Right cardiac atrium (tissue), 5 donors: Measurements from ENCODE around the gene ANAPC5. TPM values are rescaled to one million over a fixed set of nuclear protein-coding genes. Genes with fewer than 3 reads are reported as not detected.

Experiments used
- ATAC-seq, 2 donors: fragments of 200-7000 bp; cut with Tn5 transposase; one replicate each; pipeline versions ENCODE4 v1.8.0 to v1.9.1; 2020; ENCODE audit warnings: moderate library complexity in 2 of 2, mild to moderate bottlenecking in 1 of 2
- DNase-seq, 3 donors: peaks; one replicate each; pipeline ENCODE4 v3.0.0-alpha.2; 2020
- H3K27ac ChIP-seq: one replicate; pipeline ENCODE4 v1.5.1; 2013; ENCODE audit warnings: mild to moderate bottlenecking, low read length, control low read depth, moderate library complexity
- H3K27me3 ChIP-seq: one replicate; pipeline ENCODE4 v1.6.1; 2013; ENCODE audit not compliant: control insufficient read depth, insufficient read depth
- H3K4me1 ChIP-seq: one replicate; pipeline ENCODE4 v1.6.1; 2013; ENCODE audit warnings: low read length; ENCODE audit not compliant: control insufficient read depth, insufficient read depth
- H3K4me3 ChIP-seq: one replicate; pipeline ENCODE4 v1.5.1; 2013; ENCODE audit warnings: low read length, control low read depth
- H3K9me3 ChIP-seq: one replicate; pipeline ENCODE4 v1.6.1; 2013; ENCODE audit warnings: low read length; ENCODE audit not compliant: control insufficient read depth
- WGBS: extraction: QIAGEN DNeasy Blood & Tissue Kit; methylation state at CpG from one replicate; pipeline ENCODE4 v1.1.7; 2013; 5-methylcytosine and 5-hydroxymethylcytosine counted together
- intact Hi-C, 4 donors: fragments of 100-400 bp; cut with DNase I; formaldehyde crosslinking; loops; one replicate each; pipeline versions ENCODE4 v1.11.0 to v1.14.0; 2022 to 2023
- polyA plus RNA-seq: library from polyadenylated mRNA; stranded (reverse); fragments of 200-250 nt; gene quantifications from one replicate; pipeline ENCODE4 v1.2.3, GENCODE V29; 2013
- total RNA-seq, 4 donors: library from RNA; stranded (reverse); fragmentation: NEBNext Ultra II Directional; extraction: Animal tissue kit (Norgen Biotek cat#: 25700); gene quantifications; one replicate each; pipeline ENCODE4 v1.2.1, GENCODE V29; 2021
- donor health status: healthy with polysubstance abuse.
- donor health status: DM: no; HTN: yes; CAD: no.
- donor health status: DM: no; HTN: no; CAD: no.
- donor health status: DM: no; HTN: yes; CAD: no; lungs with severe emphysema.
- donor health status: DM: yes; HTN: yes; CAD: no.

Gene ANAPC5
- total and polyA plus RNA-seq, 5 donors = 55.7 to 64.0 (median 60.0) TPM

DNA sequence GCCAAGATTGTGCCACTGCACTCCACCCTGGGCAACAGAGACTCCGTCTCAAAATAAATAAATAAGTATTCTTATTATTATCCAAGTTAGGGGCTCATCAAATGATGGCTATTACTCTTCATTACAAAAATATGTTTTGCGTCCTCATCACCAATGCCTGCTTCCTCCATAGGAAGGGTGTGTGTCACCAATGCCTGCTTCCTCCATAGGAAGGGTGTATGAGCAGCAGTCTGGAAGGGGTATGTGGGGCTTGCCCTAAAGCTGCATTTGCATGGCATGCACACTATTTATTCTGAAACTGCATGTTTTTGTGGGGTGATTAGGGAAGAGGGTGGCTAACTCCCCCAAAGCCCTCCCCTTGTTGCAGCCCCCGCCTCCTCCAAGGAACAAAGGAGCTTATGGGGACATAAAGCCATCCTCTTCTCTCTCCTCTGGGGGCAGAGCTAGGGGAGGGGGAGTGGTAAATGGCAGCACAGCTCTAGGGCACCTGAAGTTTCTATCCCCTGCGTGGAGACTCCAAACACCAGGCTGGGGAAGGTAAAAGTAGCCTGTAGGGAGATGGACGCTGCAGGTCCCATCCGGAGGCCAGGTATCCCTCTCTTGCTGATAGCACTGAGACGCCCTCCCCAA, 57.0 kb downstream of the ANAPC5 start:
- DNase-seq = no peak
- WGBS = 37% methylated on average over 7 of the region's 7 CpGs
- ATAC-seq = no peak
- Histone ChIP-seq H3K27ac (no peak overlapping the region), H3K4me3 (peak overlapping the region; percentile 98), H3K27me3 (no peaks in the 10 kb centered on the region), H3K4me1 (peaks cover 2% of the 10 kb centered on the region), H3K9me3 (no peaks in the 10 kb centered on the region)
- intact Hi-C loops = no loop called here

GRCh38 chr12:121294151-121294889, 57.9 kb downstream of the ANAPC5 start:
- no peaks in the 10 kb centered on the region for H3K27me3 ChIP-seq
- peak in 1 of 3 donors; percentile 42 for DNase-seq
- no peaks in the 10 kb centered on the region for H3K9me3 ChIP-seq
- H3K27ac ChIP-seq = no peak overlapping the region
- intact Hi-C loops = no loop called here
- no peak overlapping the region for H3K4me3 ChIP-seq
- no peak for ATAC-seq
- H3K4me1 ChIP-seq = peaks cover 4% of the 10 kb centered on the region
- 78% methylated on average over 9 of the region's 10 CpGs for WGBS

GRCh38 chr12:121293603-121294002, 58.6 kb downstream of the ANAPC5 start:
- Histone ChIP-seq H3K4me3 (no peak overlapping the region), H3K9me3 (no peaks in the 10 kb centered on the region), H3K27me3 (no peaks in the 10 kb centered on the region), H3K4me1 (peaks cover 4% of the 10 kb centered on the region), H3K27ac (no peak overlapping the region)
- 84% methylated on average over 4 of the region's 4 CpGs for WGBS
- intact Hi-C loops = no loop called here
- DNase-seq (peak in 1 of 3 donors; percentile 29), ATAC-seq (no peak)

- Histone ChIP-seq H3K4me3 (no peak overlapping the region), H3K27ac (no peak overlapping the region), H3K9me3 (no peaks in the 10 kb centered on the region), H3K4me1 (peaks cover 3% of the 10 kb centered on the region), H3K27me3 (no peaks in the 10 kb centered on the region)
- intact Hi-C loops = no loop called here
- no peak for ATAC-seq
- WGBS = 97% methylated on average over 5 of the region's 5 CpGs
- peak in 1 of 3 donors; percentile 18 for DNase-seq
Measured at GRCh38 chr12:121290410-121290809, 61.8 kb downstream of the ANAPC5 start.

DNA sequence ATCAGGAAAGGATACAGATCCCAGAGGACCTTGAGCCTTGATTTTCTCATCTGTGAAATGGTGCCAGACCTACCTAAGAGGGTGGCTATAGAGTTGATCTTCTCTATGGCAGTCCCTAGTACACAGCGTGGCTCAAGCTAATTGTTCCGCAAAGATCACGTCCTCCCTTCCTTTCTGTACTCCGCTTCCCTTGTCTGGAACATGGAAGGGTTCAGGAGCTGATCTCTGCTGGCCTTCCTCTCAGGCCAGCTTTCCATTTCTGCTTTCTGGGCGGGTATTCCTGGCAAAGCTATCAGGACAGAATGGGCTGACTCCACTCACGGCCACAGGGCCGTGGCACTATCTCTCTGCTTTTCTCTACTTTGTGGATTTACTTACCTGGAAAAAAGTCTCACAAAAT, 62.2 kb downstream of the ANAPC5 start:
- H3K4me3 ChIP-seq = no peak overlapping the region
- peak; percentile 30 to 71 for ATAC-seq
- no peaks in the 10 kb centered on the region for H3K27me3 ChIP-seq
- peaks cover 3% of the 10 kb centered on the region for H3K4me1 ChIP-seq
- H3K9me3 ChIP-seq = no peaks in the 10 kb centered on the region
- DNase-seq = peak in 1 of 3 donors; percentile 9
- WGBS = 66% methylated on average over 7 of the region's 7 CpGs
- H3K27ac ChIP-seq = peak overlapping the region; percentile 6
- intact Hi-C loops = no loop called here

- intact Hi-C loops = no loop called here
- Histone ChIP-seq H3K4me1 (peaks cover 3% of the 10 kb centered on the region), H3K4me3 (no peak overlapping the region), H3K27me3 (no peaks in the 10 kb centered on the region), H3K27ac (no peak overlapping the region), H3K9me3 (no peaks in the 10 kb centered on the region)
- WGBS = 26% methylated on average over 9 of the region's 9 CpGs
- DNase-seq (peak; percentile 68 to 82 (median 78)), ATAC-seq (peak; percentile 62 to 69)
Measured at GRCh38 chr12:121288986-121289385, 63.2 kb downstream of the ANAPC5 start.

DNA sequence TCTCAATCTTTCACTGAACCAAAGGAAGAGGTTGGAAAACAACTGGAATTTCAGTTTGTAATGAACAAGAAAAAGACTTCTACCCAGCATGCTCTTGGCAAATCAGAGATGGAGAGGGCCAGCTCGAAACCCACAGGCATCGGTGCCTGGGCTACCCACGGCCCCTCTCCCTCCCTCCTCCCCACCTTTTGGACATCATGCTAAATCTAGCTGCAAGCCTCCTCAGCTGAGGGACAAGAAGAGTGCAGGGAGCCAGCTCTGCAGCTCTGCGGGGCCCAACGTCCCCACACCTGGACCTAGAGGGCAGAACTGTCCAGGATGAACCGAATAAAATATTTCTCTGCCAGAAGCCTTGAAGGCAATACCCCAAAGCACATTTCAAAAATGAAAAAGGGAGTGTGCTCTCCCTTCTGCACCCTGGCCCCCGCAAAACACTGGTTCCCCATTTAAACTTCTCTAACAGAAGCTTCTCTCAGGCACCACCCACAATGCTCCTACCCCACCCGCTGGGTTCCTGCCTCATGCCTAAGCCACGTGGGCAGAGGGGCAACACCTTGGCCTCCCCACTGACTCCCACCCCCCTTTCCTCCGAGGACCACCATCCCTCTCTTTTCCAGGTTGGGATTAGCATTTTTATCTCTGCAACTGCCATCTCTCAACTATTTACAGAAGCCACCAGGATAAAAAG, 63.9 kb downstream of the ANAPC5 start:
- WGBS = 47% methylated on average over 10 of the region's 10 CpGs
- intact Hi-C loops = no loop called here
- no peaks in the 10 kb centered on the region for H3K27me3 ChIP-seq
- no peak for ATAC-seq
- peaks cover 3% of the 10 kb centered on the region for H3K4me1 ChIP-seq
- H3K27ac ChIP-seq = no peak overlapping the region
- no peaks in the 10 kb centered on the region for H3K9me3 ChIP-seq
- H3K4me3 ChIP-seq = no peak overlapping the region
- DNase-seq = peak in 1 of 3 donors; percentile 52

GRCh38 chr12:121287267-121287954, 64.8 kb downstream of the ANAPC5 start:
- no peaks in the 10 kb centered on the region for H3K9me3 ChIP-seq
- H3K27me3 ChIP-seq = no peaks in the 10 kb centered on the region
- H3K4me3 ChIP-seq = no peak overlapping the region
- intact Hi-C loops = no loop called here
- ATAC-seq (no peak), DNase-seq (peak in 1 of 3 donors; percentile 30)
- peaks cover 3% of the 10 kb centered on the region for H3K4me1 ChIP-seq
- no peak overlapping the region for H3K27ac ChIP-seq
- WGBS = 84% methylated on average over 10 of the region's 10 CpGs

DNA sequence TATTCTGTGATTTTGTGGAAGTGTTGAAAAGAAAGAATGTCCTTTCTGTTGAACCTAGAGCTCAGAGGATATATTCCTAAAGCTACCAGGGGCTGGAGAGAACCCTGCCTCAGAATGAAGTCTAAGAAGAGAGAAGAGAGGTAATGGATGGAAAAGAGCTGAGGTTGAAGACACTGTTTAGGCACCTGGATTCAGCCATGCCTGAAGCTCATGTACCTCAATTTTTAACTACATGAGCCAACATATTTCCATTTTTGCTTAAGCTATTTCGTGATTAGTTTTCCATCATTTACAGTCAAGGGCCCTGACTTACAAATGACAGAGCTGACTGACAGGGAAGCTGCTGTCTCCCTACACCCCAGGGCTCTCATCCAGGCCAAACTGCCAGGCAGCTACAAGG, 66.4 kb downstream of the ANAPC5 start:
- Histone ChIP-seq H3K4me3 (no peak overlapping the region), H3K9me3 (no peaks in the 10 kb centered on the region), H3K27ac (no peak overlapping the region), H3K4me1 (peaks cover 3% of the 10 kb centered on the region), H3K27me3 (no peaks in the 10 kb centered on the region)
- 100% methylated on average over 1 of the region's 1 CpG for WGBS
- DNase-seq (no peak), ATAC-seq (no peak)
- intact Hi-C loops = no loop called here

GRCh38 chr12:121284551-121285390, 67.4 kb downstream of the ANAPC5 start:
- H3K27ac ChIP-seq = peak overlapping the region; percentile 9

More at GRCh38 chr12:121284551-121285390, 67.4 kb downstream of the ANAPC5 start:
- Histone ChIP-seq H3K4me3 (no peak overlapping the region), H3K4me1 (peaks cover 1% of the 10 kb centered on the region), H3K9me3 (no peaks in the 10 kb centered on the region), H3K27me3 (no peaks in the 10 kb centered on the region)
- intact Hi-C loops = no loop called here
- ATAC-seq = peak; percentile 6 to 14
- peak; percentile 62 to 77 (median 71) for DNase-seq
- WGBS = 63% methylated on average over 14 of the region's 14 CpGs
